NCI-H2029 (cell line): ENCODE data around the gene FANCI.

ENCODE experiments used
- DNase-seq: peaks from one replicate; lab custom pipeline; 2025; lab: John Stamatoyannopoulos, UW

The FANCI gene

DNA sequence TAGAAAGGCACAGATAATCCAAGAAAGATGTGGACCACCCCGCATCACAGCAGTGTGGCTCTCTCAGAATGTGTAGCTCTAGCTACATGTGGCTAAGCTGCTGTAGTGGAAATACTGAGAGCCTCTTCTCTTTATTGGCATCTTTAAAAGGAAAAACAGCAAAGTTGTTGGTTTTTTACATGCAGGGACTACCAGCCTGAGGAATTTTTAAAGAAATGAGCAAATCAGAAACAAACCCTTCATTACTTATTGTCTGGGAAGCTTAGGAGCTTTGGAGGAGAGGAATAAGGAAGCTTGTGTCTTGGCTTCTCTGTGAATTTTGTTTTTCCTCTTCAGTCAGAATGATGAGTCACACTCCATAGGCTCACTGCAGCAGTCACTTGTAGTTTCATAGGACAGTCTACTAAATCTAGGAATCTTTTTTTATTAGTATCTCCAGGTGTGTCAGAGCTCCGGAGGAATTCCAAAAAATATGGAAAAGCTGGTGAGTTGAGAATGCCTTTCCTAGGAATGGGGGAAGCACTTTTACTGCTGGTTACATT lies 63.3 kb downstream of the FANCI start:
- no peak for DNase-seq

DNA sequence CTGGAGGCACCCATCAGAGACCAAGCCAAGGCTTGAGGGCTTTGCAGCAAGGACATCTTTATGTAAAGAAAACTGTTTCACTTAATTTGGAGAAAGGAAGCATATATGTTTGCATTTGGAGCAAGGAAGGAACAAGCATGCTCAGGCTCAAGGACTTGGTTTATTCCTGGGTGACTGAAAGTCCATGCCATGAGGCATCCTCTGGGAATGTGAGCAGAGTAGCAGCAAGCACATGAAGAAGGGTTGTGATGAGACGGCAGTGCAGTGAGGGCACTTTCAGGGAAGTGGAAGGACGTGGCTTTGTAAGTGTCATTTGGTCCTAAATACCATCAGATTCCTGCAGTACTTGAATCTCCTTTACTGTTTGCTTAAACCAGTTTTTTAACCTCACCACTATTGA lies 64.0 kb downstream of the FANCI start:
- DNase-seq: no peak

DNA sequence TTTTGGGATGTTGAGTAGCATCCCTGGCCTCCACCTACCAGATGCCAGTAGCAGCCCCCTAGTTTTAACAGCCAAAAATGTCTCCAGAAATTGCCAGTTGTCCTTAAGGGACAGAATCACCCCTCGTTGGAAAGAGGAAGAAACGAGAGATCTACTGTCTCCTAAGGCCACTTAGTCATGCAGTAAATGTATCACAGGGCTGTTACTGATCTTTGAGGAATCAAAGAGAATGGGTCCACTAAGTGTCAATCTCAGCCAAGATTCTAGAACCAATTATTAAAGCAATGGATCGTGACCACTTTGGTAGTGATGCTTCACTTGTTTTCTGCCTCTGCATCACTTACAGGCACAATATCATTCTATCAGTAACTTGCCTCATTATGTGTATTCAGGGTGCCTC lies 64.5 kb downstream of the FANCI start:
- no peak for DNase-seq

DNA sequence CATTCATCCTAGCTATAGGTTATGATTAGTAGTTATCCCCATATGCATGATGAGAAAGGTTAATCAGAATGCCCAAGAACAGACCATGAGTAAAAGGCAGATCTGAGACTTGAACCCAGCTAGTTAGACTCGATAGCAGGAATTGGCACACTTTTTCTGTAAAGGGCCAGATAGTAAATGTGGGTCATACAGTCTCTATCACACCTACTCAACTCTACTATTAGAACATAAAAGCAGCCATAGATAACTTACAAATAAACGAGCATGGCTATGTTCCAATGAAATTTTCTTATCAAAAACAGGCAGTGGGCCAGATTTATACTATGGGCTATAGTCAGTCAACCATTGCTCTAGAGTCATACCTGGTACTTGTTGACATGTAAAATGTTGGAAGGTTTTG lies 66.2 kb downstream of the FANCI start:
- DNase-seq: no peak

DNA sequence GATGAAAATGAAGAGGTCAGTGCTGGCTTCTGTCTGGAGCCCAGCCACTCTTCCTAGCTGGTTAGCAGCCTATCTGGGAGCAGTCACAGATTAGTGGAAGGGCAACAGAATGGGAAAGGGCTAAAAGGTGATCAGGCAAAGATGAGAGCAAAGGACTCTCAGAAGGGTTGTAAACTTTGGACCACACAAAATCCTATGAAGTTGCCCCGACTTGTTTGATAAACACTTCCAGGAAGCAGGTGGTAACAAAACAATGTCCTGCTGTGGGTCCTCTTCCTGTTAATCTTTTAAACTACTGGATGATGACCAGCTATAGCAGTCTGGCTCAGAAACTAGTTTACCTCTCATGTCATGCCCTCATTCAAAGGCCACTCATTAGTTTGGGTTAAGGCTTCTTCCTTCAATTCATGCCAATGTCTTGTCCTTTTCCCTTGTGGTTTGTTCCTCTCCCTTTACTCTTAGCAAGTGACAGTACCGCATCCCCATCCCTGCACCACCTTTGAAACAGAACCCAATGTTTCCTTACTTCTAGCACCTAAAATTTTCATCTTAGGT lies 71.7 kb downstream of the FANCI start:
- no peak for DNase-seq

DNA sequence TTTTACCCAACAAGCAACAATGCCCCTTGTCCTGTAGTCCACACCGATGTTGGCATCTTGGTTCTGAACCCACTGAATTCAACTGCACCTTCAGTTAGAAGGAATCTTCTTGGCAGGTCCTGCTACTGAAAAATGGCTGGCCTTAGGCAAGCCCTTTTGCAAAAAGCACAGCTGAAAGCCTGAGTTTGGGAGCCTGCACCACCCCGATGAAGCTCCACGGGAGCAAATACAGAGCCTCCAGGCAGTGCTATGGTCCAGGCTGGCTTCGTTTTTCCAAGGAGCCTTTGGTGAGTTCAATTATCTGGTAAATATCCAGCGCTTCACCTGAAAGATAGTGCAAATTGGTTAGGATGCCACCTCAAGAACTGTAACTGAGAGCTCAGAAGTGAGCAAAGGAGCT lies 72.7 kb downstream of the FANCI start:
- DNase-seq: no peak

DNA sequence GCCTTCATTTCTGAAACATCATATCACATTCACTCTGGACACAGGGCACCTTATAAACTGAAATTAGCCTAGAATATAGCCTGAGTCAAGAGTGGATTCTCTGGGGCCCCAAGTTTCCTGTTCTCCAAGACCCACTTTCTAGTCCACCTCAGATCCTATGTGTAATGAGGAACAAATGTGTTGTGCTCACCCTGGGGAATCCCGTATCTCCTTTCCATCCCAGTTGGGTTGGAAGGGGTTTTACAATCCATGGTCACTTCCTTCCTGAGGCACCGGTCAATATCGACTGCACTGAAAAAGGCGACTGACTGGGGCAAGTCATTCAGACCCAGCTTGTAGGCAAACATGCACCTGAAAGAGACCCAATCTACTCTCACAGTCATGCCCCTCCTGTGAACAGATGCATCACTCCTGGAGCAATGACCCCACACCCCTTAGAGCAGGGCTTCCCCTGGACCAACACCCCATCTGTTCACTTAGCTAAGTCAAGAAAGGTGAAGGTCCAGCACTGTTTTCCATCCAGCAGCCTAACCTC lies 73.5 kb downstream of the FANCI start:
- DNase-seq: no peak

DNA sequence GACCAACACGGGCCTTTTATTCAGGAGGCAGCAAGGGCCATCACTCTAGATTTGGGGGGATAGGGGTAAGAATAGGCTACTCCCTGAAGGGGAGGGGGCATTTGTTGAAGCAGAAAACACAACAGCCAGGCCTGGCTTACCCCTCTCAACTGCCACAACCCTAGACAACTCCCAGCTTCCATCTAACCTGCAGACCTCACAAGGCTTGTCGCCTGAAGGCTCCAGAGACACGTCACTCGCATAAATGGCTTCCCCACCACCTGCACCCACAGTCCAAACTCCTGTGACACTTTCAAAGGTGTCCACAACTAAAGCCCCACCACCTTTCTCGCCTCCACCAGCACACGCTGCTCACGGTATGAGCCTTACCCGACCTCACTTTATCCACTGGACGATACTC lies 75.9 kb downstream of the FANCI start:
- DNase-seq: no peak

DNA sequence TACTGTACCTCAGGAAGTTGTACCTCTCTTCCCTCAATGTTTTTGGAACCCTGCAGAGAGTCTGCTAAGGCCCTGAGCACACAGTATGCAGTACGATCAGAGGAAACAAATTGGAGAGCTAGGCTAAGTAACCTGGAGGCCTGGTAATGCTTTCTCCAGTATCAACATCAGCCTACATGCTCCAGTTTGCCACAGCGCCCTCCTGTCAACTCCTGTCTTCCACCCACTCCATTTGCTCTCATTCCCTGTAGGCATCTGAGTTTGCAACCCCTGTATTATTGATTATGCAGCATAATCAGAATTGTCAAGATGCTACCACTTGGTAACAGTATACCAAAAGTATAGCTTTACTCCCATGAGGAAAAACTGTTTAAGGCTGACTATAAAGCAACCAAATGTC lies 76.4 kb downstream of the FANCI start:
- no peak for DNase-seq

DNA sequence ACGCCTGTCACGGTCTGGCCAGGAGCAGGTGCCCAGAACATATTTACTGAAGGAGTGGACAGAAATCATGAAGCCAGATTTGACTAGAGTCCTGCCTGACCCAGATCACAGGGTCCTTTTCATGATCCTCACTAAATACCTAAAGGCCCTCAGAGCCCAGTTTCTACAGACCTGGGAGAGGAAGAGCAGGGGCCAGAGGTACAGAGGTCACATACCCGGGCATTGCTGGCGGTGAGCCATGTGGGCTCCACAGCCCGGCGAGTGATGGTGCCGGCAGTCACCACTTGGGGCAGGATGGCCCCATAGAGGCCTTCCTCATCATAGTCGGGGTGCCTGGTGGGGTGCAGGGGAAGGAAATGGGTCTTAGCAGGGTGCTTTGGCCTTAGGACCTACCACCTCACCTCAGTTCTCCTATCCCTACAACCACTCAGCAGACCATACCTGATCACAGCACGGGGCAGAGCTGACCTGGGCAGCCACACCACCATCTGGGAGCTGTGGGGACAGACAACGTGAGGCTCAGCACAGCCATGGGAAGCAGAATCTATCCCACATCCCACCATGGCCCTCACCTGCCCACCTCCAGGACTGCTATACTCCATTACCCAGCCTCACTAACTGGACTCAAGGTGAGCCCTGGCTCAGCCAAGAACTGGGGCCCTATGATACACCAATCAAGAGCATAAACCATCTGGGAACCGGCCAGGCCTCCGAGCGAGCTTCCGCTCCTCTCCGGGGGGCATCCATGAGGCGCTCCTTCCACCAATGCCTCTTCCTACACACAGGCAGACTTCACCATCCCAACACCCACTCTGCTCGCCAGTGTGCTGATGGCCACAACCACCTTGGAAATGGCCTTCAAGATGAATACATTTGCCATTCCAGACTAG lies 78.0 kb downstream of the FANCI start:
- DNase-seq: no peak

DNA sequence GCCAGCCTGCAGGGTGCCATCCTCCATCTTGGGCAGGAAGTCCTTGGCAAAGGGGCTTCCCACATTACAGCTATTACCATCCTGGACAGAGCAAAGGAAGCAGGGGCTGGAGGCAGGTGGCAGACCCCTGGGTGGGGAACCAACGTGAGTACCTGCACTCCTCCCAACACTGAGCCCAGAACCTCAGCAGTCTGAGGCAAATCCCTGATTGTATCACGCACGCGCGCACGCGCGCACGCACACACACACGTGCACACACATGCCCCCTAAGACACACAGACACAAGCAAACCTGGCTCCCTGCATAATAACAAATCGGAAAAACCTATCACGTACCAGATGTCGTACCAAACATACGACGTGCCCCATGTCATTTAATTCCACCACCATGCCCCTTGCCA lies 79.0 kb downstream of the FANCI start:
- no peak for DNase-seq

DNA sequence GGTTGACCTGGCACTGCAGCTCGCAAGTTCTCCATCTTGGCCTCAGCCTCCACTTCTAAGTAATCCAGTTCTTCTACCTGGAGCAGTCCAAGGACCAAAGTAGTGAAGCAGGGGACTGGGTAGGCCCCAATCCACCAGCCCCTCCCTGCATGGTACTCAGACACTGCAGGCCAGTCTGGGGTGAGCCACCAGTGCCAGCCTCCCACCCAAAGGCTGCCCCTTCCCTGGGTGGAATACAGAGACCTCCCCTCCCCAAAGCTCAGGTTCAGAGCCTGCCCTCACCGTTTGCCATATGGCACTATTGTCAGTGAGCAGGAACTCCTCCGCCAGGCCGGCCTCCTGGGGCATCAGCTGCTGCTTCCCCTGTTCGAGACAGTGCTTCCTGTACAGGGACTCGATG lies 80.0 kb downstream of the FANCI start:
- DNase-seq: no peak

DNA sequence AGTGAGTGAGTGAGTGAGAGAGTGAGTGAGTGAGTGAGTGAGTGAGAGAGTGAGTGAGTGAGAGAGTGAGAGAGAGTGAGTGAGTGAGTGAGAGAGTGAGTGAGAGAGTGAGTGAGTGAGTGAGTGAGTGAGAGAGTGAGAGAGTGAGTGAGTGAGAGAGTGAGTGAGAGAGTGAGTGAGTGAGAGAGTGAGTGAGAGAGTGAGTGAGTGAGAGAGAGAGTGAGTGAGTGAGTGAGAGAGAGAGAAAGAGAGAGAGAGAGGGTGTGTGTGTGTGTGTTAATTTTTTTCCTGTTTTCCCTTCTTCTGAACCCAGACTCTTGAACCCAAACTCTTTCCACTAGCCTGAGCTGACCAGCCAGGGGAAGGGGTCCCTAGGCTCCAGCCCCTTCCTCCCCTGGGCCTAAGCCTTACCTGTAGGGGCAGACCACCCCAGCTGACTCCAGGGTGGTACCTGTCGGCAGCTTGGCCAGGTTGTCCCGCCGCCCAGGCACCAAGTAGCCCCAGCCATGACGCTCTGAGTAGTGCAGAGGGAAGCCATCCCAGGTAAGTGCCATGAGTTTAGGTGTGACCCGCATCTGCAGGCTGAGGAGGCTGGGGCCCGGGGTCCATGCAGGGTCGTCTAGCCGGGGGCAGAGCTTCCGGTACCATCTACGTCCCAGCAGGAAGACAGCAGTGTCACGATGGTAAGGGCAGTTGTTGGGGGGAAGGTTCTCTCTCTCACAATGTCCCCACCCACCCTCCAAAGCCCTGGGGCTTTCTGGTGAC lies 81.4 kb downstream of the FANCI start:
- DNase-seq: no peak

DNA sequence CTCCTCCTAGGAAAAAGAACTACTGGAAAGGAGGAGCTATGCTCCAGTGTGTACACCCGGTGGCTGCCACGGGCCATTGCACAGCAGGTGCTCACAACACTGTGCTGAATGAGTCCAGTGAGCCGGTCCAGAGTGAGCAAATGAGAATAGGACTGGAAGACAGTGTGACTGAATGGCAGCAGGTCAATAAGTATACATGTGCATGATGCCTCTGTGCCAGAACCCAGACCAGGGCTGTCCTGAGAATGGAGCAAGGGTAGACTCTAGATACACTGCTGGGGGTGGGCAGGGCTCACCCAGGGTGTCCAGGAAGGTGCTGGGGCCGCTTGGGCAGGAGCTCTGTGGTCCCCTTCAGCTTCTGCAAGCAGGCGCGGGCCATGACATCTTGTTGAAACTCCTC lies 82.5 kb downstream of the FANCI start:
- no peak for DNase-seq

DNA sequence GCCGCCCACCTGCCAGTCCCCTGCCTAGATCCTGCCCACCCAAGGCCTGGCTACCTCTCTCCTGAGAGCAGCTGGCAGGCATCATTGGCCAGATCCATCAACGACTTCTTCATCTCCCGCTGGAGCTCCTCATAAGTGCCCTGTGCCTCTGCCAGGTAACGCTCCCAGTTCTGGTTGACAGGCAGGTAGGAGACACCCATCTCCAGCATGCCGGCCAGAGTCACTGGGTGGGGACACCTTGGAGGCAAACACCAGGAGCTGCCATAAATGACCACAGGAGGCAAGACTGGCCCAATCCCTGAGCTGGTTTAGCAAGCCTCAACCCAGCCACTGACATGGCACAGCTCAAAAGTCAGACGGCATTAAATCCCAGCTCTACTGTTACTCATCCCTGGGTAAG lies 83.3 kb downstream of the FANCI start:
- DNase-seq: no peak

DNA sequence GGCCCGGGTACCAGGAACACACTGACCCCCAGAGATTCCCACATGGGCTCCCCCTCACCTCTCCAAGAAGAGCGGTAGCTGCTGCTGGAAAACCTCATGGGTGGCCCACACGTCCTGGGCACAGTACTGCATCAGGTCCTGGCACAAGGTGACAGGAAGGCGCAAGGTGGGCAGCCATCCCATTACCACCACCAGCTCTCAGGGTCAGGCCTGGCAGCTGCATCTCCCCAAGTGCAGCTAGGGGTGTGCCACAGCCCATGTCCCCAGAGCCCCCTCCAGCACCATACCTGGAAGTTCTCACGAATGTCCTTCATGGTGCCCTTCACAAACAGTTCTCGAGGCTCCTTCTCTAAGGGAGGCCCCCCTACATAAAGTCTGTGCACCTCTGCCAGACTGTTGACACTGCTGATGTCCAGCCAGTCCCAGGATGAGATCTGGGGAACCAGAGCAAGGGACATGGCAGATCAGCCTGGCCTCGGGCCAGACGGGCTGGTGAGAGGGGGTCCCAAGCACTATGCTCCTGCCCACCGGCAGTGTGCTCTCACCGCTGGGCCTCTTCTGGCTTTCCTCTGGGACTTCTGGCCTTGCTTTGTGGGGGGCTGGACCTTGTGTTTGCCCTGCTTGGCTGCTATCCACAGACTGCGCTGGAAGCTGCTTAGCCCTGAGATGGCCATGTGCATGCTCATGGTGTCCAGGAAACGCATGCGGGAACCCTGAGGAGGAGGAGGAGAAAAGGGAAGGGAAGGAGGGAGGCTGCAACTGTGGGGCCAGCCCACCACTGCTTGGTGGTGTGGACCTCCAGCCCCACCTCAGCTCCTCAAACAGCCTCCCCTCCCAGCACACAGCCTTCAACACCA lies 84.8 kb downstream of the FANCI start:
- DNase-seq: no peak

DNA sequence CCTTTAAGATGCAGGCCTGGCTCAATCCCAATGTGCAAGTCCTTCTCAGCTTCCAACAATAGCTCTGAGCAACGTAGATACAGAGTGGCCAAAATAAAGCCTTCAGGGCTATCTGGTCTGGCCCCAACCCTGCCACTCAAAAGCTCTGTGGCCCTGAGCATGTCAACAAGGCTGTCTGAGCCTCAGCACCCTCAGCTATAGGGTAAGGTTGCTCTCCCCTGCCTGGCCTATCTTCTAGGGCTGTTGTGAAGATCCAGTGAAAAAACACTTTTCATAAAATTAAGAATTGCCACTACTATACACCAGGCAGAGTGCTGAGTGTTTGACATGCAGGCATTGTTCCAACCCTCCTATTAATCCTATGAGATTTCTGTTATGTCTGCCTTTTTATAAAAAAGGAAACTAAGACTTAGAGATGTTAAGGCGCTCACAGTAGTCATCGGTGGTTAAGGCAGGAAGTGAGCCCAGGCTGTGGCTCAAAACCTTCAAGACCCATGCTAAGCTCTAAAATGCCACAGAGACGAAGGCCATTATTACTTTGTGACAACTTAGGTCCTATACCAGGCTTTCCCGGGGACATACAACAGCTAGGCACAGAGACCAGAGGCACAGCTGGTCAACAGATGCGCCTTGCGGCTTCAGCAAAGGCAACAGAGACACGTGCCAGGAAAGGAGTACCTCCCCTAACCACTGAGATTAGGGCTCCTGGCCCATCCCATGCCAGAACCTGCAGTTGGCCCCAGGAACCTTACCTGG lies 85.7 kb downstream of the FANCI start:
- DNase-seq: no peak

DNA sequence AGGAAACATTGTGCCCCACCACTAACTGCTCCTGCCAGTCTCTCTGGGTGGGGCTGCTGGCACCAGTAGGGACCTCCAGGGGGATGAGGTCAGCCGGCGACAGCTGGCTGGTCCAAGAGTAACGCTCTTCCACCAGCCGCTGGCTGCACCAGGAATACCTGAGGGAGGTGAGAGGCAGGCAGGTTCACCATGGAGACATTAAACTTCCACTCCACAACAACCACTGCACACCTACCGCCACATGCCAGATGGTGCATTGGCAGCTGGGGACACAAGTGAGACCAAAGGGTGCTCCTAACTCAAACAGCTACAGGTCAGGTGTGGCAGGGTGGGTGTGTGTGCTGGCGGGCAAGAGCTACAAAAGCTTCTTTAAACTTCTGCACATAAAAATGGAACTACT lies 86.3 kb downstream of the FANCI start:
- DNase-seq: no peak

DNA sequence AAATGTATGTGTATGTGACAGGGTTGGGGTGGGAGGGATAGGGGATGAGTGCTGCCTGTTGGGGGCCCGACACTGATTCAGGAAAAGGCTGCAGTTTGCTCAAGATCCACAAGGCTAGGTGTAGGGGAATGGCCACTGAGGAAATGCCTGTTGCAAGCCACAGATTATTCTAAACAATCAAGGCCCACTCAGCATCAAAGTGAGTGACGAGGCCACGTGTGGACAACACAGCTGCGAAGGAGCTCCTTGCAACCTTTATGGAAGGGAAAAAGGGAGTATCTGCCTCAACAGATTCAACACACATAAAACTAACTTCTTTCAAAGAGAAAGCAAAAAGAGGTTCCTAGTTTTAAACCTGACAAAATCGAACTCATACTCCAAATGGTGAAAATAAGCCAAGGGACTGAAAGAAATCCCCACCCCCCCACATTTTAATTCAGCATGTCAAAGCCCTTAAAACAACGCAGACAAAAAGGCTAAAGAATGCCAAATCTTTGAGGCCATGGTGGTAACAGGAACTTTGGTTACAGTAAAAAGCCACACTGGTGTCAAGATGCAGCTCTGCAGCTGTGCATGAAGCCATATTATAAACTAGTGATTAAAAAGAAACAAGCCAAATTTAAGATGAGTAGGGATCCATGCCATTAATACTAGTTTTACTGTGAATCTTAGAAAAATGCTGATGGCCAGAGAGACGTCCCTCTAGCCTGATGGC lies 87.3 kb downstream of the FANCI start:
- no peak for DNase-seq

DNA sequence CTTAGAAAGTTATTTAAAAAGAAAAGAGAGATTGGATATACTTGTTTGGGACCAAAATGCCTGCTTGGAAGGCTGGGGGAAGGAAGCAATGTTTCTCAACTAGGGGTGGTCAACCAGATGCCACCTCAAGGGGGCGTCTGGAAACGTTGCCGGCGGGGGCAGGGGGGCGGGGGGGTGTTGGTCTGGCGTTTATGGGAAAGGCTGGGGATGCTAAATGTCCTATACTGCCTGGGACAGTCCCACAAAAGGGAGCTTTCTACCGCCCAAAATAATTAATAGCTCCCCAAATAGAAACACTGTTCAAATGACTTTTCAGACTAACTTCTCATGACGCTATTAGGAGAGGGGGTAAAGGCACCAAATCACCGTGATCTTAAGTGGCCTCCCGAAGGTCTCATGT lies 88.7 kb downstream of the FANCI start:
- no peak for DNase-seq
